Peyer's patch (tissue), 4 donors: Measurements from ENCODE around the gene PRR5L.

Source experiments
- POLR2A ChIP-seq, 2 donors: fragments of 450-650 bp; IDR thresholded peaks; one replicate each; pipeline ENCODE4 v1.5.1; 2017; ENCODE audit warnings: antibody characterized with exemption in 2 of 2, mild to moderate bottlenecking in 2 of 2, moderate library complexity in 2 of 2
- TF ChIP-seq, protein P1 (sequence below), 6 experiments: fragments of 450-650 bp in 4 of 6; fragments of 200-600 bp in 2 of 6; sonication (generic) in 1 of 6; IDR thresholded peaks; one replicate each; pipeline ENCODE4 v1.5.1; 2017 to 2019; ENCODE audit warnings: antibody characterized with exemption in 6 of 6, mild to moderate bottlenecking in 3 of 6, moderate library complexity in 1 of 6

- TF ChIP-seq, protein P1, sequence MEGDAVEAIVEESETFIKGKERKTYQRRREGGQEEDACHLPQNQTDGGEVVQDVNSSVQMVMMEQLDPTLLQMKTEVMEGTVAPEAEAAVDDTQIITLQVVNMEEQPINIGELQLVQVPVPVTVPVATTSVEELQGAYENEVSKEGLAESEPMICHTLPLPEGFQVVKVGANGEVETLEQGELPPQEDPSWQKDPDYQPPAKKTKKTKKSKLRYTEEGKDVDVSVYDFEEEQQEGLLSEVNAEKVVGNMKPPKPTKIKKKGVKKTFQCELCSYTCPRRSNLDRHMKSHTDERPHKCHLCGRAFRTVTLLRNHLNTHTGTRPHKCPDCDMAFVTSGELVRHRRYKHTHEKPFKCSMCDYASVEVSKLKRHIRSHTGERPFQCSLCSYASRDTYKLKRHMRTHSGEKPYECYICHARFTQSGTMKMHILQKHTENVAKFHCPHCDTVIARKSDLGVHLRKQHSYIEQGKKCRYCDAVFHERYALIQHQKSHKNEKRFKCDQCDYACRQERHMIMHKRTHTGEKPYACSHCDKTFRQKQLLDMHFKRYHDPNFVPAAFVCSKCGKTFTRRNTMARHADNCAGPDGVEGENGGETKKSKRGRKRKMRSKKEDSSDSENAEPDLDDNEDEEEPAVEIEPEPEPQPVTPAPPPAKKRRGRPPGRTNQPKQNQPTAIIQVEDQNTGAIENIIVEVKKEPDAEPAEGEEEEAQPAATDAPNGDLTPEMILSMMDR (IDR thresholded peaks at IDR 0.05), result no peak
- TF ChIP-seq POLR2A (IDR thresholded peaks at IDR 0.05), result no peak
Observed at GRCh38 chr11:36311926-36312595, 16.0 kb downstream of the PRR5L start.
